GM19238 (cell line): ENCODE measurements around the gene CNMD.
A peak's percentile ranks its signal among the peaks of the same experiment; 100 is the strongest.
"Not testable (repeated sequence)": the region's sequence is repeated elsewhere in the genome, so short reads cannot be mapped to it uniquely, and the experiment has no call there.

Experiments used
- DNase-seq: peaks from one replicate; pipeline ENCODE4 v3.0.0; 2011; ENCODE audit warnings: low spot score; ENCODE audit not compliant: insufficient read length

Gene CNMD

DNA sequence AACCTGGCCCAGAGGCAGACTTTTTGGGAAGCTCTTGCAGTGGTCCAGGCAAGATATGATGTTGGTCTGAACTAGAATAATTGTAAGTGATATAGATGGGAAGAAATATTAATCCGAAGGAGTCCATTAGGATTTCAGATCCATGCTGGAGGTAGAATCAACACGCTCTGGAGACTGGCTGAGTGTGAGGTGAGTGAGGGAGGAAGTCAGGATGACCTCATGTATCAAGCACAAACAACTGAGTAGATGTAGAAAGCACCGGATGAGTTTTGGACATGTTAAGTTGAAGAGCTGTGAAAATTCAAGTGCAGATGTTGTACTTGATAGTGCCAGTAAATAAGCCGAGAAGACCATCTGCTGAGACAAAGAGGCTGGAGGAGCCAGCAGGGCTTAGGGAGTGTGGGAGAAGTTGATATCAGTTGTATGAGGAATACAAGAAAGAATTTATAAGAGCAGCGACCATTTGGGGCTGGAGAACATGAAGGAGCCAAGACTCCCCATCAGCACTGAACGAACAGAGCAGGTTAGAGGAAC, 5.3 kb upstream of the CNMD start:
- no peak for DNase-seq

DNA sequence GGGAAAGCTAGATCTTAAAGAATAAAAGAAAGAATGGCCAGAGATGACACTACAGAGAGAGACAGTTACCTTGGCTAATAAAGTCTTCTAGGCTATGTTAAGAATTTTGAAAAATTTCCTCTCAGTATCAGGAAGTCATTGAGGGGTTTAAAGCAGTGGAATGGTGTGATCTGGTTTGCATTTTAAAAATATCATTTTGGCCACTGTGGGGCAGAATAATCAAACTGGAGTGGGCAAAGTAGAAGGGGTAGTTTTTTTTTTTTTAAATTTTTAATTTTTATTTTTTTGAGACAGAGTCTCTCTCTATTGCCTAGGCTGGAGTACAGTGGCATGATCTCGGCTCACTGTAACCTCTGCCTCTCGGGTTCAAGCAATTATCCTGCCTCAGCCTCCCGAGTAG, 4.4 kb upstream of the CNMD start:
- DNase-seq = no peak

DNA sequence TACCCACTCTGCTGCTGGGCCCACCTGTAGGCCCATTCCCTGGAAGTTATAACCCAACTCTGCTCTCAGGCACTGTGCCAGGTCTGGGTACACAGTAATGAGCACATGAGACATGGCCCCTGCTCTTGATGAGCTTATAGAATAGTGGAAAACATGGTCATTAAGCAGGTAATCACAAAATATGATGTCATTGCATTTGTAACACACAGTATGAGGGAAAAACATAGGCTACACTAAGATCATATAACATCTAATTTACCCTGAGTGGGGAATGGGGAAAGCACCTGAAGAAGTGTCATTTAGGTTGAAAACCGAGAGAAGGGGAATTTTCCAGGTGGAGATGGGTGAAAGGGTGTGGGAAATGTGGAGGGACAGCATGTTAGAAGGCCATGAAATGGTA, 3.9 kb upstream of the CNMD start:
- no peak for DNase-seq

DNA sequence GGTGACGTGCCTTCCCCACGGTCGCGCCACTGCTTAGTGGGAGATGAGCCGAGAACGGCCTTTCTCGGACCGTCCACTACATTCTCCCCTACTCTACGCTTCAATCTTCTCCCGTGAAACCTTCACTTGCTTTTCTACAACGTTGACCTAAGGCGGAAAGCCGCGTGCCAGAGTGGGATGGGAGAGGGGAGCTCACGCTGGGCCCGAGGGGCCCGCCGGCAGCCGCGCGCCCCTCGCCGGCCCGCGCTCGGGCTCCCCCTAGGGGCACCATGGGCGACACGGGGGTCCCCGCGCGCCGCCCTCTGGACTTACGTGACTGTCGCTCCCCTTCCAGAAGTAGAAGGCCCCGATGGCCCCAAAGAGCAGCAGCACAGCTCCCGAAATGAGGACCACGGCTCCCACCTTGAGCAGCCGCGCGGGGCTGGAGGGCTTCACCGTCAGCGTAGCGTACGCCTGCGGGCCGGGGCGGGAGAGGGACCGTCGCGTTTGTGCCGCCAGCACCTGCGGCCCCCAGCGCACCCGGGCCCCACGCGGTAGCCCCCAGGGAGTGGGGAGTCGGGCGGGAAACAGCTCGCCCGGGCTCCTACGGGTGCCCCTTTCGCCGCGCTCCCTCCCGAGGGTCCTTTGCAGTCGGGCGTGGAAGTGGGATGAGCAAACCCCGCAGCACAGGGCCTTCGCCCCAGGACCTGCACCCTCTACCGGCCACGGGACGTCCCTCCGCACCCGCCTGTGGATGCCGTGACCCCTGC, 727 bp downstream of the CNMD start:
- peak; percentile 30 for DNase-seq

DNA sequence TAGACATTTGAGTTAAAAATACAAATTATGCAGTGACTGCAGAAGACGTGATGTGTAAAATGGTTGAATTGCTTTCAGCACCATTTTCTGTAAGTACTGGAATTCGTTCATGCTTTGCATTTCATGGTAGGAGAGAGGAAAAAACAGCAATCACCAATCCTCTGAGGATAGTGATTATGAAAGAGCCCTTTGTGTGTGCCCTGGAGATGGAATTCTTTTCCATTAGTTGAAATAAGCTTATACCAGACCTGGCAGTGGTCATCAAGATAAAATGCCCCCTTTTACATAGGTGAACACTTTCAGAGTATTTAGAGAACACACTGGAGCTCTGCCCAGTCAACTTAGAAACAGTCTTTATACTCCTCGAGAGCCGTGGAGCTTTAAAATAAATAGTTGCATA, 1.7 kb downstream of the CNMD start:
- no peak for DNase-seq

DNA sequence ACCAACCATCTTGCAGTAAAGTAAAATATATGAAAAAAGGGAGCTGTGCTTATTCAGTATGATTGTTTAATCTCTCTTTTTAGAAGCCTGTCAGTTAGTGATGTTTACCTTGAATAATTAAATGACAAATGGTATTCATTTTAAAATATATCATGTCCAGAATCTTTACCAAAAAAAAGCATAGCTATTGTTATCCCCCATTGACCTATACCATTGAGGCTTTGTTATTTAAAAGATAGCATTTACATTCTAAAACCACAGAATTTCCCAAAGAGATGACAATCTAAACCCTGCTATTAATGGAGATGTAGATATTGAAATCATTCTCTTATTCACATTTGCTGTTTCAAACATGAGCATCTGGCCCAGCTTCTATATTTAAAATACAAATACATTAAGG, 2.2 kb downstream of the CNMD start:
- DNase-seq = no peak

DNA sequence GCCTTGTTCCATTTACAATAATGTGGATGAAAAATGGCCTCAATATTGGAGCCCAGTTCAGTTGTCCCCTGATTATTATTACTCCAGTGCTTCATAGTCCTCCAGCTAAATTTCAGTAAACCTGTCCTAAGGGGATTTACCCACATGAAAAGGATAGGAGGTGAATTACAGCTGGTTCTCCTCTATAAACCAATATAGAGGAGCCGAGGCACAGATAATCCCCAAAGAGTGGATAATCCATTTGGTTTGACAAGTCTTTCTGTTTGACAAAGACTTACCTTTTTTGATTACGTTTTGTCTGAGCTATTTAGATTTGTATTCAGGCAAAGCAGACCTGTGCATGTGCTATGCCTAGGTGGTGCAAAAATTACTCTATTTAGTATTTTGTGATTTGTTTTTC, 2.7 kb downstream of the CNMD start:
- no peak for DNase-seq

DNA sequence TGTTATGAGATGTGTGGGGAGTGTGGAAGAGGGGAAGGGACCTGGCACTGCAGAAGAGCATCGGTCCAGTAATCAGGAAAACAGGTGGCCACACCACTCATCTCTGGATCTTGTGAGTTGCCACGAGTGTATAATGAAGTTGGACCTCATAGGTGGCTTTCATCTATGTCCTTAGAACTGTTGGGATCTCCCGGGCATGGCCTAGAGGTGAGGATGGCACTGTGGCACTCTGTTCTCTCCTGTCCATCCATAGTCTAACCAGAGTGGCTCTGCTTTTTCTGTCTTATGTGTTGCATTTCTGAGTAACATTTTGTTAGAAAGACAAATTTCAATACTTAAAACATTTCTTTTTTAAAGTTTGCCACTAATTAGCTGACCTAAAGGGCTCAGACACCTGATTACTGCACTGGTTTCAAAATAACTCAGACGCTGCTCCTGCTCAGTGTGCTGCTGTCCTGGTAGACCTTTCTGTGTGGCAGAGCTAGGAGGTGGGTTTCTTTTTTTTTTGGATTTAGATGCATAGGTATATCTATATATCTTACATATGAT, 5.5 kb downstream of the CNMD start:
- DNase-seq = no peak

DNA sequence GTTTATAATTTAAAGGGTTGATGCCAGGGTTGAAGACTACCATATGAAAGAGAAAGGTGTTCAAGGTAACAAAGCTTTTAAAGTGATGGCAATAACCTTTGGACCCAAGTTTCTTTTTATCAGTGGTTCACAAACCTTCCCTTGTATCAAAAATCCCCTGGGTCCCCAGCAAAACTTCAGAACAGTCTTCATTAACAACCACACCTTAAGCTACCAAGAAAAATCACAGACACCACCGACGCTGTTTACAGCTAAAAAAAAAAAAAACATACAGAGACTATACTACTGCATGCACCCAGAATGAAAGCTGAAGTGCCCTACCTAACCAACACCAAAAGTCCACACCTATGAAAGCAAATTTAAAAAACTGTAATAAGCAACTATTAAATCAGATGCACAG, 13.4 kb downstream of the CNMD start:
- DNase-seq = no peak

DNA sequence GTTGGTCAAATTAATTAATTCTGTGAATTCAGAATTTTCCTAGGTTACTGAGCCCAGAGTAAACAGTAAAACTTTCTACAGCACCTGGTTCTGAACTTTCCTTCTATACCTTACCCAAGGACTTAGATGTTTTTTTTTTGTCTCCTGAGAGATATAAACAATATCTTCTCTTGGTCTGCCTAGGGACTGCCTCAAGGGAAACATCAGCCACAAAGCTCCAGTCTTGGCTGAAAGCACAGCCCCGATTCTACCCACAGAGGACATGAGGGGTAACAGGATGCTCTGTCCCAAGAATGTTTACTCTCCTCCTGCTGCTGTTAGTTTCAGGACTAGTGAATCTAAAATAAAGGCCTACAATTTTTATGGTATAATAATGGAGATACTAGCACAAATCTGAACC, 14.3 kb downstream of the CNMD start:
- no peak for DNase-seq

DNA sequence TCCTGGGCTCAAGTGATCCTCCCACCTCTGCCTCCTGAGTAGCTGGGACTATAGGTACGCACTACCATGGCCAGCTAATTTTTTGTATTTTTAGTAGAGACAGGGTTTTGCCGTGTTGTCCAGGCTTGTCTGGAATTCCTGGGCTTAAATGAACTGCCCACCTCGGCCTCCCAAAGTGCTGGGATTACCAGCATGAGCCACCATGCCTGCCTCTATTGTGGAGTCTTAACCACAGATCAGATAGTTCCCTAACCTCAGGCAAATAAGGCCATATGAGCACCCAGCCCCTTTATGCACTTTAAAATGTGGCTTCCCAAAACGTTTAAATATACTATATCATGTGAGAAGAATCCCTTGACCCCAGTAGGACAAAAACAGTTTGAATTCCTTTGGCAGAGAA, 16.4 kb downstream of the CNMD start:
- no peak for DNase-seq

DNA sequence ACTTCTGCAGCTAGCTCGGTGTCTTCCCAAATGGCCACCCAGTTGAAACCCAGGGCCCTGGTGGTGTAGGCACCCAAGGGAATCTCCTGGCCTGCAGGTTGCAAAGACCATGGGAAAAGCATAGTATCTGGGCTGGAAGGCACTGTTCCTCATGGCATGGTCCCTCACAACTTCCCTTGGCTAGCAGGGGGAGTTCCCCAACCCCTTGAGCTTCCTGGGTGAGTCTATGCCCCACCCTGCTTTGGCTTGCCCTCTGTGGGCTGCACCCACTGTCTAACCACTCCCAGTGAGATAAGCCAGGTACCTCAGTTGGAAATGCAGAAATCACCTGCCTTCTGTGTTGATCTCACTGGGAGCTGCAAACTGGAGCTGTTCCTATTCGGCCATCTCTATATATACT, 18.3 kb downstream of the CNMD start:
- DNase-seq = not testable (repeated sequence)

DNA sequence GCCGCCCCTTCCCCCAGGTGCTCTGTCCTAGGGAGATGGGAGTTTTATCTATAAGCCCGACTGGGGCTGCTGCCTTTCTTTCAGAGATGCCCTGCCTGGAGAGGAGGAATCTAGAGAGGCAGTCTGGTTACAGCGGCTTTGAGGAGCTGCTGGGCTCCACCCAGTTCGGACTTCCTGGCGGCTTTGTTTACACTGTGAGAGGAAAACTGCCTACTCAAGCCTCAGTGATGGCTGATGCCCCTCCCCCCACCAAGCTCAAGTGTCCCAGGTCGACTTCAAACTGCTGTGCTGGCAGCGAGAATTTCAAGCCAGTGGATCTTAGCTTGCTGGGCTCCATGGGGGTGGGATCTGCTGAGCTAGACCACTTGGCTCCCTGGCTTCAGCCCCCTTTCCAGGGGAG, 18.7 kb downstream of the CNMD start:
- not testable (repeated sequence) for DNase-seq

DNA sequence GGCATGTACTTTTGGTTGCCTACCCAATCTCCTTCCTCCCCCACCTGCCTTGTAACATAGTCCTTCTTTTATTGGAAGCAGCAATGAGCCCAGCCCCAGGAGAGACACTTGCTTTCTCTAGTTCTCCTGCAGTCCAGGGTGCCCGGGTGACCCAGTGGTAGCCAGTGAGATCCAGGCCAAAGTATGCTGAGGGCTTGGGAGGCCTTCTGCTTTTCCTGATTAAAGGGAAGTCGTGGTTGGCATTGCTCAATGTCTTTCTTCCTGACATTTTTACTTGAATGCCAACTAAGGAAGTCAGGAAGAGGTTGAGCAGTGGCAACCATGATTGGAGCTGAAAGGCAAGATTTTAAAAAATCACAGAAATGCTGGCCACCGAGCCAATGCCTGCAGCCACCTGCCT, 25.7 kb downstream of the CNMD start:
- DNase-seq = no peak

DNA sequence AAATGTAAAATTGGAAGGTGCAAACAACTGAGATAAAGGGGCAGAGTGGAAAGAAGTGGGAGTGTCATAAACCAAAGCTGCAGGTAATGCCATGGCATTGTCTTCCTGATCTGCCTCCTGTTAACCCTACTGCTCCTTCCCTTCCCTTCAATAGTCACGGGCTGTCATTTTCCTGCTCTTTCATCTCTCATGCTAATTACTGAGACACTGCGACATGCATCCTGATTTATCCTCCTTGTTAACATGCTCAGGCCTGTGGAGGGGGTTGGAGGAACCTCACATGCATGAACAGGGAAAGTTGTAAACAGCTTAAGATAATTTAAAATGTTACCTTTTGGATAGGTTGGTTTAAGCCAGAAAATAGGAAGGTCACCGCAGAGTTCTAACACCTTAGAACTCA, 27.2 kb downstream of the CNMD start:
- no peak for DNase-seq

DNA sequence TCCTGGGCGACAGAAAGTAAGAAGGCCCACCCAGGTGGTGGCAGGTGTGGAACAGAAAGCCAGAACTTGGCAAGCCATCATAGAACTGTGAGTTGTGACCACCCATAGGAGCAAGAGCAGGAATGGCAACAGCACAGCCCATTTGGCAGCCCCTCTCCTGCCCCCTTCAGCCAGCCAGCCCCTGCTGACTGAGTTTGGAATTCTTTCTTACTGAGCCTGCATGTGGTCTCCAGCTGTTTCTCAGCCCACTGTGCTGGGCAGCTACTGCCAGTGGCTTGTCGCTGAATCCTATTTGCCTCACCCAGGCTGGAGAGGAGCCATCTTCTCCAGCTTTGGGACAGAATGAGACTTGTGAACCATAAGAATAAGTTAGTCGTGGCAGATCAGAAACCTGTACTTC, 28.3 kb downstream of the CNMD start:
- DNase-seq = no peak

DNA sequence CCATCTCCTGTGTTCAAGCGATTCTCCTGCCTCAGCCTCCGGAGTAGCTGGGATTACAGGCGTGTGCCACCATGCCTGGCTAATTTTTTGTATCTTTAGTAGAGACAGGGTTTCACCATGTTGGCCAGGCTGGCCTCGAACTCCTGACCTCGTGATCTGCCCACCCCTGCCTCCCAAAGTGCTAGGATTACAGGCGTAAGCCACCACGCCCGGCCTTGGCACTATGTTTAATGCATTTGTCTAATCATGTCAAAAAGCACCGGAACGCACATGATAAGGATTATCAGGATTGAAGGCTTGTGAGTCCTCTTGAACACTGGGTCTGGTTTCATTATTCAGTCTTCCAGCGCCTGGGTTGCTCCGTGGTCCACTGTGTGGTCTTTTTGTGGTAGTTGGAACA, 31.4 kb downstream of the CNMD start:
- not testable (repeated sequence) for DNase-seq

DNA sequence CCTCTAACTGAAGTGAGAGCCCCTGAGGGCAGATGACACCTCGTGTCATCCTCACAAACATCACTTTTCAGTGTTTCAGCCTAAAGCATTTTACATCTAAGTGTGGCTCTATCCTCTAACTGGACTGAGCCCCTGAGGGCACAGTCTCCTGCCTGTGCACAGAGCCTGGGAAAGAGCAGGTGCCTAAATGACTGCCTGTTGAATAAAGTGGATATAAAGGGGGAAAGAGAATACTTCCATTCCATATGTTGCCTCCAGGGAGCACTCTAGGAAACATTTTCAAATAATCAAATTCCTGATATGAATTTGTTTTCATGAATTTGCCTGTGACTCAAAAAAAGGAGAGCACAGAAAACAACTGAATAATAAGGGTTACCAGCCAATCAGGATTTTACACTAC, 32.2 kb downstream of the CNMD start:
- no peak for DNase-seq

DNA sequence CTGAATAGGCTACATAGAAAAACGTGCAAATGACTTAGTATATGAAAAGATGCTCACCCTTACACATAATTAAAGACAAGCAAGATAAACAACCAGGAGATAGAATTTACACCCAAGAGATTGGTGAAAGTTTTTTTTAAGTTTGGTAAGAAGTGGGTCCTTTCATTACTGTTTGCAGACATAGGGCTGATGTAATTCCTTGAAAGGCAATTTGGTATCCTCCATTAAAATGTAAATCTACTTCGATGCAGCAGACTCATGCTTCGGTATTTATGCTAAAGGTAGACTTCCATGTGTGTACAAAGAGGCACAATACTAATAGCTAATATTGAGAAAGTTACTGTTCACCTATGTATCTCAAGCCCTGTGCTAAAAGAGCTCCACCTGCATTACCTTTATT, 33.5 kb downstream of the CNMD start:
- no peak for DNase-seq

DNA sequence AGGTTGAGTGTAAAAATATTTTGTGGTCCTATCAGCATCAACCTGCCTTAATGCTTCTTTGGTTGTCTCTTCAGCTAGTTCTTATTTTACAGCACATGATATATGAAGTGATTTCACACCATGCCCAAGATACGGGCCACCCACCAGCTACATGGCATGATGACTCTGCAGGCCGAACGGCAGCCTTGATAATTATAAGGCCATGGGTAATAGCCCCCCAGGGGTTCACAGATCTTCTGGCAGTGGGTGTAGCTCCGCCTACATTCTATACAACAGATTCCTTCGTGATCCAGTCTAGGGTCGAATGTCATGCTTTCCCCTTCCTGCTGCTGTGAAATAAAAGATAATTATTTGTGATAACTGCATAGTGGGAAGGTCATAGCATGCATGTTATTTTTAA, 36.1 kb downstream of the CNMD start:
- no peak for DNase-seq

DNA sequence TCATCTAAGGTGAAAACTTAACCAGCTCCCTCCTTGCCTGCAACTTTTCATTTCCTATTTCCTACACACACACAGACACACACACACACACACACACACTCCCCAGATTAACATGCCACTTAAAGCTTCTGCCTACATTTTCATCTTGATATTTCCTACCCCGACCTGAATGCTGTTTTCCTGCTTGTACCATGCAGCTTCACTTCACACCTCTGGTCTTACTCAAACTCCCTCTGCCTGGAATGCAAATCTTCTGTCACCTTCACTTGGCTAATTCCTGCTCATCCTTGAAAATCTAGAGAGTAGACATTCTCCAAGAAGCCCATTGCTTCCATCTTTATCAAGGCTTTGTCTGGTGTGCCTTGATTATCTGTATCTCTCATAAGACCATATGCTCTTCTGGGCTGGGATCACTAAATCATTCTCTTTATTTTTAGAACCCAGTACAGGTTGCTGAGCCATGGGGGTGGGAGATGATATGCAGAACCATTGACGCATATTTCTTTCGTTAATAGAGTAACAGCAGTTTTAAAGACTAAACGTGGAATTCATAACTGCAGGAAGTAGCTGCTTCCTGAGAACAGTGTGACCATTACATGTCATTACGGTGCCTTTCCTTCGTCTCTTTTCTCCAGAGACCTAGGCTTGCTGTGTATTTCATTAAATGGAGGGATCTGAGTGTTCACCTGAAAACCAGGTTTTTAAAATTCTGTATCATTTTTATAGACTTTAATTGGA, 37.7 kb downstream of the CNMD start:
- DNase-seq = no peak

DNA sequence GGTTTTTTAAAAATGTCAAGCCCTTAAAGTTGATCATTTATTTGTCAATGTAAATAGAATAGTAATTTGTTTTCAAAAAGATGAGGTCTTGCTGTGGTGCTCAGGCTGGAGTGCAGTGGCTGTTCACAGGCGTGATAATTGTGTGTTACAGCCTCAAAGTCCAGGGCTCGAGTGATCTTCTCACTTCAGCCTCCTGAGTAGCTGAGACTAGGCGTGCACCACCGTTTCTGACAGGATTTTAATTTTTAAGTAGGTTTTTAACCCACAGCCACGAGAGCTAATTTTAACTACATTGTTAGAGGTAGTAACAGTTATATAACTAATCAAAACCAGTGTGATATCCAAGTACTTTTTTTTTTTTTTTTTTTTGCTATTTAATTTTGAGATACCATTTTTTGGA, 43.1 kb downstream of the CNMD start:
- no peak for DNase-seq

DNA sequence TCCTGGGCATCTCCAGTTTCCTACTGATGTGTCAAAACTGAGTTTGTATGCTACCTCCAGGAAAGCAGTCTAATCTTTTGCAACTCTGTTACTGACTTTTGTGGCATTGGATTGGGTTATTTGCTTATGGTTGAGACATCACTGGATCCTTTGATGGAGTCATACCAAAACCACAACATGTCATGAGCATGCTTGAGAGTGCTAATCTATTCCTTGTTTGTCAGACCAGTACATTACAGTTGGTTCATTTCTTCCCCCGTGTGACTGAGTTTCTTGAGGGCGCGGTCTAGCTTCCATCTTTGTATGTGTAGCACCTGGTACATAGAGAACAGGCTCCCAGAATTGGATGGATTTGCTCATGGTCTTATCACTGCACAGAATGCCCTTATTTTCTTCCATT, 43.8 kb downstream of the CNMD start:
- no peak for DNase-seq
